SK-N-MC (cell line): ENCODE data around the gene RPL7A.

Experiments
- EZH2 ChIP-seq: fragments of 200-600 bp; sonication (generic); IDR thresholded peaks from one replicate; pipeline ENCODE4 v1.6.1; 2017; ENCODE audit warnings: antibody characterized with exemption
- POLR2AphosphoS5 ChIP-seq: IDR thresholded peaks from 2 replicates; pipeline ENCODE4 v1.6.1; 2012; ENCODE audit warnings: mild to moderate bottlenecking, low read depth, low read length, borderline replicate concordance

- TF ChIP-seq POLR2AphosphoS5 = no peak
- TF ChIP-seq EZH2 = no peak
These were observed 20.3 kb downstream of the RPL7A start for GRCh38 chr9:133368249-133368881.
